Amygdala (tissue), 56 donors: ENCODE results near the gene EIF4A3.
"Not testable (repeated sequence)": the region's sequence is repeated elsewhere in the genome, so short reads cannot be mapped to it uniquely, and the experiment has no call there.

Source experiments
- DNase-seq, 56 donors: peaks; one replicate each; lab custom pipeline; 2025; lab: John Stamatoyannopoulos, UW

Gene EIF4A3

DNA sequence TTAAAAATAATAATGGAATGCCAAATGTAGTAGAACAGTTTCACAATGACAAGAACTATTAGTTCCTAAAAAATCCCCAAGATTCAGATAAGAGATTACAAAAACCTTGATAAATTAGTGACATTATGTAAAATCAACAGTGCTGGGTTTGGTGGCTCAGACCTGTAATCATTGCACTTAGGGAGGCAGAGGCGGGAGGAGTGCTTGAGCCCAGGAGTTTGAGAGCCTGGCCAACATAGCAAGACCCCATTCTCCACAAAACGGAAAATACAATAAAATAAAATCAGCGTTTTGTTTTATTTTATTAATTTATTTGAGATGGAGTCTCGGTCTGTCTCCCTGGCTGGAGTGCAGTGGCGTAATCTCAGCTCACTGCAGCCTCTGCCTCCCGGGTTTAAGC, 27.0 kb upstream of the EIF4A3 start:
- DNase-seq: no peak

DNA sequence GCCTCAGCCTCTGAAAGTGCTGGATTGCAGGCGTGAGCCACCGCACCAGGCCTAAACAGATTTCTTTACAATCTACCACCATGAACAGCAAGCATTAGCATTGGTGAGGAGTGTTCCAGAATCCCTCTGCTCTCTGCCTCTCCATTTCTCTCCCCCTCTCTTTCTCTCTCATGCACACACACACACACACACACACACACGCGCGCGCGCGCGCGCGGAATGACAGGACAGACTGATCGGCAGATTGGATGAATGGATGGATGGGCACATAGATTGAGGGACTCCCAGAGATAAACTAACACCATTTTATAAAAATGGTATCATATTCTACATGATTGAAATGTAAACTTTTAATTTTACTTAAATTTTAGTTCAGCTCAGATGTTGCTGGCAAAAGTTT, 26.2 kb upstream of the EIF4A3 start:
- no peak for DNase-seq

DNA sequence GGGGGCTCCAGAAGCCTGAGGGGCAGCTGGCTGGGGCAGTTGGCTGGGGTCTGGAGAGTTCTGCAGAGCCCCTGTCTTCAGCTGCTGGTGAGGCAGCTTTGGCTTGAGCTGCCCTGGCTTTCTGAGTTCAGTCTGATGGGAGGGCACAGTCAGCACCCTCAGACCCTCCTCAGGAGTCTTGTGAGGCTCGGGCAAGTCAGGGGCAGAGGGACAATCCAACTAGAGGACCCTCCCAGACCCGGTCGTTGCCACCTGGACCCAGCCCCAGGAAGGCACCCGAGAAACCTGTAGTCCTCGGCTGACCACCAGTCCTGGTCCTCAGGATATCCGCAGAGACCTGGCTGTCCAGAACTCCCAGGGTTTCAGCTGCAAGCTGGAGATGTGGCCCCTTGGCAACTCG, 24.8 kb upstream of the EIF4A3 start:
- DNase-seq: no peak

DNA sequence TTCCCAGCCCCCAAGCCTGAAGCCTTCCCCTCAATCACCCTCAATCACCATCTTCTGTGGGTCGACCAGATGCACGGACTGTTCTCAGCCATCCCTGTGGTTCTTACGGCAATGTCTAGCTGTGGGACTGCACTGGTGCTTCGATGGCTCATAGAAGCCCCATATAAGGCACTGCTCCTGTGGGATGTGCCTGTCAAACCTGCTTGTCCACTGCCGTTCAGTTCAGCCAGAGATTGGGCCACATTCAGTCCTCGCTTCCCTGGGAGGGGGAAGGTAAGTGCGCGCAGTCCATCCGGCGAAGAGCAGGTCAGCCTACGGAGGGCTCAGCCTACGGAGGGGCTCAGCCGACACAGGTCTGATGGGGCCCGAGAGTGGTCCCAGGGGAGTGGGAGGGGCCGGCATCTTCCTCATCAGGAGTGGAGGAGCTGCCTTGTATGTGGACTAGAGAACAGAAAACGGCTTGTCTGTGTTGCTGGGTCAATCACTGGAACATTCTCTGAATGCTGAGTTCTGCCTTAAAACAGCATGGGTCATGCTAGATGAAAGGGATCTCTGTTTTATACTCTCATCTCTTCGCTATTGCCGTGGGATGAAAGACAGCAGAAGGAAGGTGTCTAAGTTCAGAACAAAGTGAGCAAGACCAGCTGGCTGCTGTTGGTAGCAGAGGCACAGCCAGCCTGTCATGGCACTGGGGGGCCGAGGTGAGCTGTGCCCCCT, 23.0 kb upstream of the EIF4A3 start, which contains the start of gene CARD14:
Gene CARD14 (plus strand): TSS at position 247 of the 717 bp plus-strand sequence. CDS start 11,409 bp downstream, outside the sequence.
- DNase-seq: no peak

DNA sequence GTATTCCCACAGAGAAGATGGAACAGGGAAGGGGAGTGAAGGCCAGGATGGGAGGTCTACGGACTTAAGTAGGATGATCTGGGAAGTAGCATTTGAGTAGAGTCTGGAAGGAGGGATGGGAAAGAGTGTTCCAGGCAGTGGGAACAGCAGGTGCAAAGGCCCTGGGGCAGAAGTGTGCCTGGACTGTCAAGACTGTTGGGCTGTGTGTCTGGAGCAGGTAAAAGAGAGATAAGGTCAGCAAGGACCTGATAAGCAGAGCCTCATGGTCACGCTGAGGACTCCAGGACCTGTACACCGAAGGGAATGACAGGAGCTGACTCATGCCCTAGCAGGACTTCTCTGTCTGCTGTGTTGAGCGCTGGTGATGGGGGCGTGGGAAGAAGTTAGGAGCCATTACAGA, 22.2 kb upstream of the EIF4A3 start:
- DNase-seq: no peak

DNA sequence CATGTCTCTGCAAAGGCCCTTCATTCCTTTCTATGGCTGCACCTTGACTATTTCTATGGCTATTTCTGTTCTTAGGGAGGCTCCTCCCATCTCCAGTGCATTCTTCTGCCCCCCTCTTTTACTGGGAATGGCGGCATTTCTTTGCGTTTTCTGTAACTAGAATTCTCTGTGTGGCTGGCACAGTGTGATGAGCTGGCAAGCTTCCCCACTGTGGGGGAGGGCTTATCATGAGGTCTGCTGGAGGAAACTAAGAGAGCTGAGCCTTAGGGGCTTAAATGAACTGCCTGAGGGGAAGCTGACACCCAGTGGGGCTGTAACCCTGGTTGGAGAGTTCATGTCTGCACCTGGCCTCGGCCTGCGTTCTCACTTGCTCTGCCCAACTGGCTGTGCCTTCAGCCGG, 21.4 kb upstream of the EIF4A3 start:
- peak in 2 of 56 donors; percentile 8 to 13 for DNase-seq

DNA sequence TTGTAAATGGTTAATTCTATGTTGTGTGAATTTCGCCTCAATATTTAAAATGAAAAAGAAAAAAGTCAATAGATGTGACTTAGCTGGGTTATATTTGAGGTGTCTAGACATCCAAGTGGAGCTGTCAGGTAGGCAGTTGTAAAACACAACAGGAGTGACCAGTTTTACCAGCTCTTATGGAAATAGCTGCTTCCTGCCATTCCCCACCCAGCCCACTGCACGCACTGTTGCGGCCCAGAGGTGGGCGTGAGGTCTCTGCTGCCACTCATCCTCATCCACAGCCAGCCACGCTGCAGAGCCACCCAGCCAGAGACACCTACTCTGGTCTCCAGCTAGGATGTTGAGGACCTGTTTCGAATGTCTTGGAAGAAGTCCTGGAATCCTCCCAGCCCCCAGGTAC, 19.5 kb upstream of the EIF4A3 start:
- no peak for DNase-seq

DNA sequence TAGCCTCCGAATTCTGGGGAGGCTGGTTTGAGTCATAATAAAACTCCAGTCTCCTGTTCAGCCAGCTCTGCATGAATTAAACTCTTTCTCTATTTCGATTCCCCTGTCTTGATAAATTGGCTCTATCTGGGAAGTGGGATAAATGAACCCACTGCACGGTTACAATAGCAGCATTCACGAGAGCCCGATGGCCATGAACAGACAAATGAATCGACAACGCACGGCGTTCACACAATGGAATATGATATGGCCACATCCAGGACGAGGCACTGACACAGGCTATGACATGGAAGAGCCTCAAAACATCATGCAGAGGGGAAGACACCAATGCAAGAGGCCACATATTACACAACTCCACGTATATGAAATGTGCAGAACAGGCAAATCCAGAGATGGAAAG, 17.3 kb upstream of the EIF4A3 start:
- peak in 5 of 56 donors; percentile 3 to 50 (median 25) for DNase-seq

DNA sequence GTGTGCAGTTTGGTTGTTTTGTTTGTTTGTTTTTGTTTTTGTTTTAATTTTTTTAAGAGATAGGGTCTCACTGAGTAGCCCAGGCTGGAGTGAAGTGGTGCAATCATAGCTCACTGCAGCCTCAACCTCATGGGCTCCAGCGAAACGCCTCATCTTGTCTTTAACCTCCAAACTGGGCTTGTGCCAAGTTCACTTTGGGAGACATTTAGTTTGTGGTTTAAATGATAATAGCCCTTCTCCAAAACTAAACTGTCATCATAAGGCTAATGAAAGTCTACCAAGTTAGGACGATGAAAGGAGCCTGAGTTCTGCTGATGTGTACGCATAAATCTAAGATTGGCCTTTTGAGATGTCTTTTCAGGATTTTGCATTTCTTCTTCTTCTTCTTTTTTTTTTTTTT, 16.4 kb upstream of the EIF4A3 start:
- DNase-seq: no peak

DNA sequence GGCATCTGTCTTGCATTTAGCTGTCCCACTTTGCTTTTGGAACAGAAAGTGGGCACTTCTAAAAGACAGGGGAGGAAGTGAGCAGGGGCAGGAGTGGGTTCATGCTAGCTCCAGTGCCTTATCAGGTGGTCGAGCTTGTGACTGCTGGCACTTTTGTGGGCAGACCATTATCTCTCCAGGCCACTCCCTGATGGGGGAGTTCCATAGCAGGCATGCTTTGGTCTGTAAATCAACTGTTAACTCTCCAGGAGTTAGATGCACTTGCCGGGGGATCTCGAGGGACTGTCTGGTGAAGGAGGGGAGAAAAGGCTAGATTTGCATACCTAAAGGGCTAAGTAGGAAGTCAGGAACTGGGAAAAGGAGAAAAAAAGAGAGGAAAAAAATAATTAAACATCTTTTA, 13.6 kb upstream of the EIF4A3 start:
- DNase-seq: no peak

DNA sequence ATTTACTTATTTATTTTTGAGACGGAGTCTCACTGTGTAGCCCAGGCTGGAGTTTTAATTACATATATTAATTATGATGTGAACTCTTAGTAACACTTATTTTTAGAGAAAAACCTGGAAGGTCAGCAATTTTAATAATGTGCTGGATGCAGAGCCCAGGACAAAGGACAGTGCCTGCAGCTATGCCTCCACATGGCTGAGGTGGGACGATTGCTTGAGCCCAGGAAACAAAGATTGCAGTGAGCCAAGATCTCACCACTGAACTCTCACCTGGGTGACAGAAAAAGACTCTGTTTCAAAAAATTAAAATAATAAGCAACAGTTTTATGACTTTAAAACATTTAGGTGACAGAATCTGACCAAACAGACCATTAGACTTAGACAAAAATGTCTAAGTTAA, 11.9 kb upstream of the EIF4A3 start:
- no peak for DNase-seq

DNA sequence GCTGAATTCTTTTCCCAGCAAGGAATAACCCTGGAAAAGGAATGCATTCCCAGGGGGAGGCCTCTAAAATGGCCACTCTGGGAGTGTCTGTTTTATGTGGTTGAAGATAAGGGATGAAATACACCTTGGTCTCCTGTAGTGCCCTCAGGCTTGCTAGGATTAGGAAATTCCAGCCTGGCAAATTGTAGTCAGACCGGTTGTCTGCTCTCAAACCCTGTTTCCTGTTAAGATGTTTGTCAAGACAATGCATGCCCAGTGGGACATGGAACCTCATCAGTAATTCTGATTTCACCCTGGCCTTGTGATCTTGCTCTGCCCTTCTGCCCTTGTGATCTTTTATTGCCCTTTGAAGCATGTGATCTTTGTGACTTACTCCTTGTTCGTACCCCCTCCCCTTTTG, 8.7 kb upstream of the EIF4A3 start:
- DNase-seq: not testable (repeated sequence)

DNA sequence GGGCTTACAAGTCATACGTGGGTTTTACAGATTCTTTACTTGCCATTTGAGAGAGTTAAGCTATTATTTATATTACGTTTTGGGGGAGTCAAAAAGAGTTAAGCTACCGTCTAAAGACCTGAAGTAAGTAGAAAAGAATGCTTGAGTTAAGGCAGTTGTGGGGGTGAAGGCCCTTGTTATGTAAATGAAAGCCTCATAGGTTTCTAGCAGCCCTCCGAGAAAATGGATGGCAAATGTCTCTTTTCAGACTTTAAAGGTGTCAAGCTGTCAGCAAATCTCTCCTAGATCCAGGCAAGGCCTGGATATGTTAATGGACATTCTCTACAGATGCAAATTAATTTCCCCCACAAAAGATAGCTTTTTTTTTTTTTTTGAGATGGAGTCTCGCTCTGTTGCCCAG, 7.2 kb upstream of the EIF4A3 start:
- DNase-seq: no peak

DNA sequence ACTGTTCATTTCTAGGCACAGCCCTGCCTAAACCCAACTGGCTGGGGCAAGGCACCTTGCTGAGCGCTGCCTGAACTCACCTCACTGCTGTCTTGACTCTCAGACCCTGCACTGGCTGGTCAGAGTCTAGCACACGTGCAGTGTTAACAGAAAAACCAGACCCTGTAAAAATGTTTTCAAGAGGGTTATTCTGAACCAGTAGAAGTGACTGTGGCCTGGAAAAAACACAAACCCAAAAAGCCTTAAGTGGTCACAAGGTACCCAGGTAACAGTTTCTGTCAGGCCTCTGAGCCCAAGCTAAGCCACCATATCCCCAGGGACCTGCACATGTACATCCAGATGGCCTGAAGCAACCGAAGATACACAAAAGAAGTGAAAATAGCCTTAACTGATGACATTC, 6.1 kb upstream of the EIF4A3 start:
- no peak for DNase-seq

DNA sequence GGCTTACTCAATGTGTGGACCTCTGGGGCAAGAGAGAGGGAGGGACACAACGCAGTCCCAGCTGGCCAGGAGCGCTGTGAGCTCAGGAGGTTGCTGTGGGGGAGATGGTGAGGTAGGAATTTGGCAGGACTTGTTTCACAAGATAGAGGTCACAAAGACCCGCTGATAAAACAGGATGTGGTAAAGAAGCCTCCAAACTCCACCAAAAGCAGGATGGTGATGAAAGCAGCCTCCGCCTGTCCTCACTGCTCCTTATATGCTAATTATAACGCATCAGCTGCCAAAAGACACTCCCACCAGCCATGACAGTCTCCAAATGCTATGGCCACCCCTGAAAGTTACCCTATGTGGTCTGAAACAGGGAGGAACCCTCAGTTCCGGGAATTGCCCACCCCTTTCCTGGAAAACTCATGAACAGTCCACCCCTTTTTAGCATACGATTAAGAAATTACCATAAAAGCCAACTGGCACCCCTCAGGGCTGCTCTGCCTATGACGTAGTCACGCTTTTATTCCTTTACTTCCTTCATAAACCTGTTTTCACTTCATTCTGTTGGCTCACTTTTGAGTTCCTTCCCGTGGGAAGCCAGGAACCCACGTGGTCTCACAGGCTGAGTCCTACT, 5.3 kb upstream of the EIF4A3 start:
- DNase-seq: no peak

DNA sequence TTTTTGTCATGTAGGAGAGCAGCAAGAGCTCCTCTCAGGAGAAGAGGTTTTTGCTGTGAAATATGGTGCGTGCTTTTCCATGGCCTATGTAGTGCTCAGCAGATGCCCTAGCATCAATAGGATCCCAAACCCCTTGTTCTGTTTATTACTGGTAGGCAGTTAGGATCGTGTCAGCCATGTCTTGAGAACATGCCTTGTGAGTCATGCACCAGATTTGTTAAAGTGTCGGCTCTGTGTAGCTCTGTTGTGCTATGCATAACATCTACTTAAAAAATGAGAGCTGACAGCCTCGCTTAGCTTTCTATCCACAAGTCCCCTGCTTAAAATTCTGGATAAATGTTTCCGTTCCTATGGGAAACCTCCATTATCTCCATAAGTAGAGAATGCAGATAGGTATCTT, 4.4 kb upstream of the EIF4A3 start:
- peak in 1 of 56 donors; percentile 16 for DNase-seq

DNA sequence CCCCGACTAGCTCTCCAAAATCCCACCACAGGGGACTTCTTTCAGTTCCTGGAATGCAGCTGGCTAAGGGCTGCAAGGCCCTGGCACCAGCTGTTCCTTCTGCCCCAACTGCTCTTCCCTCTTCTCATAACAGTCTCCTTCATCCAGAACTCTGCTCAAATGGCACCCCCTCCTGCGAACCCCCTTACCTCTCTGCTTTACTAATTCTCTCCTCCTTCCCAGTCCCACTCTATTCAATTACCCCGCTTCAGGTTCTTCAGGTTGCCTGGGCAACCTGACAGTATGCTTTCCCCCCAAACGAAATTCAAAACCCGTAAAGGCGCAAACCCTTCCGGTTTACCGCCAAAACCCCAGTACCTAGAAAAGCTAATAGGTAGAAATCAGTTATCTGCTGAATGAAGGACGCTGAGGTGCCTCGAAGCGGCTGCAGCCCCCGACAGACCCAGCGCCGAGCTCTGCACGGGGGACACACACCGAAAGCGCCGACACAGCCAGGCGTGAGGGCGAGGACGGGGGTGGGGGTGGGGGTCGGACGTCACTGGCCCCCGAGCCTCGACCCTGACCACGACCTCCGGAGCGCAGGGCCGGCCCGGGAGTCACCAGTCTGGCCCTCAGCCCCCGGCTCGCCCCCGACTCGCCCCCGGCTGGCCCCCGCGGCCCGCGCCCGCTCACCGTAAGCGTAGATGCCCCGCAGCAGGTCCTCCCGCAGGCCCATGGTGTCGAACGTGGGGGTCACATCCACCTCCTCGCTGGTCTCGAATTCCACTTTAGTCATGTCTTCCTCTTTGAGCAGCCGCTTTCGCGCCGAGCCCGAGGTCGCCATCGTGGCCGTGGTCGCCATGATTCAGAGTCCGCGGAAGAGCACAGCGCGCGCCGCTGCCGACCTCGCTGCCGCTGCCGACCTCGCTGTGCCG, 550 bp downstream of the EIF4A3 start:
- peak in 10 of 56 donors; percentile 4 to 66 (median 51) for DNase-seq

DNA sequence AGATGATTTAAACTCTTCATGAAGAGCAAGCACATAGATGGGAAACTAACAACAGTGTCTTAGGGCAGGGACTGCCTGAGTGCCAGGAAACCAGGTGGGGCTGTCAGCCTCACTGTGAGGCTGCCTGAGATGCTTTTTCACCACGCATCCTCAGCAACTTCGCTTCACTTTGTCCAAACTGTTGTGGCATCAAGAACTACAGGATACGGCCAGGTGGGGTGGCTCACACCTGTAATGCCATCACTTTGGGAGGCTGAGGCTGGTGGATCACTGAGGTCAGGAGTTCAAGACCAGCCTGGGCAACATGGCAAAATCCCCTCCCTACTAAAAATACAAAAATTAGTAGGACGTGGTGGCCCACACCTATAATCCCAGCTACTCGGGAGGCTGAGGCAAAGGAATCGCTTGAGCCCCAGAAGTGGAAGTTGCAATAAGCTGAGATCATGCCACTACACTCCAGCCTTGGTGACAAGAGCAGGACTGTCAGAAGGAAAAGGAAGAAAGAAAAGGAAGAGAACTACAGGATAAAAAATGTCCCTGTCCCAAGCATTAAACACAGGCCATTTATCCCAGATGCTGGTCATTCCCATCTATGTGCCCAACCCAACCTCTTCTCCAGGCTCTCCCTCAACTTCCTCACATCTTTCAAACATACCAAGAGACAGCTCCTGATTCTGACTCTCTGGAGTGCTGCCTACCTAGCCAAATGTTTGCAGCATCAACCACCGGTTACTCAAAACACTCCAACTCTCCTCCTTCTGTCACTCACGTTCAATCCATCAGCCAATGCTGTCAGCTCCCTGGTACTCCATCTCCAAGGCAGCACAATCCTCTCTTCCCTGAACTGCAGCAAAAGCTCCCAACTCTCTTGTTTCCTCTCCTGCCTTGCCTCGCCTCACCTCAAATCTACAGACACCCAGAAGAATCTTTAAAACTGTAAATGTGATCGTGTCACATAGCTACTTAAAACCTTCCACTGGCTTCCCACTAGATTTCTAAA, 1.6 kb downstream of the EIF4A3 start:
- DNase-seq: no peak

DNA sequence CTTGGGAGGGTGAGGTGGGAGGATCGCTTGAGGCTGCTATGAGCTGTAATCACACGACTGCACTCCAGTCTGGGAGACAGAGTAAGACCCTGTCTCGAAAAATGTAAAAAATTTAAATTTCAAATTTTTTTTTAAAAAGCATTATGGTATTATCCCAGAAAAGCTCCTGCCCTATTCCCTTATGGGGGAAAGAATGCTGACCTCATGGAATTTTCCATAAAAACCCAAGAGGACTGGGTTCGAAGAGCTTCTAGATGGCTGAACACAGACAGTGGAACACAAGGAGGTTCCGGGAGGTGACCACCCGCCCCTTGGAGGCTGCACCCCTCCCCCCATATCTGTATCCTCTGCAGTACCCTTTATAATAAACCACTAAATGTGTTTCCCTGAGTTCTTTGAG, 4.0 kb downstream of the EIF4A3 start:
- DNase-seq: no peak
